Measurements from ENCODE around the gene MBD4.
"Not testable (repeated sequence)": the region's sequence is repeated elsewhere in the genome, so short reads cannot be mapped to it uniquely, and the experiment has no call there.

- TF ChIP-seq RAD21 (IDR thresholded peaks at IDR 0.05; ENCODE audit: low read length); MAFK (IDR thresholded peaks at IDR 0.05; ENCODE audit: low read depth, low read length); RCOR1 (IDR thresholded peaks at IDR 0.05; ENCODE audit: insufficient replicate concordance, low read length); CHD1 (IDR thresholded peaks at IDR 0.05; ENCODE audit: low read depth, low read length); POLR2A (IDR thresholded peaks at IDR 0.05; ENCODE audit: low read depth, low read length); USF2 (IDR thresholded peaks at IDR 0.05; ENCODE audit: low read depth, low read length); BHLHE40 (IDR thresholded peaks at IDR 0.05; ENCODE audit: low read depth, low read length); RFX5 (IDR thresholded peaks at IDR 0.05; ENCODE audit: low read depth, low read length); MXI1 (IDR thresholded peaks at IDR 0.05; ENCODE audit: borderline replicate concordance, low read depth, low read length); CEBPB (IDR thresholded peaks at IDR 0.05; ENCODE audit: low read depth, low read length): not testable (repeated sequence)
- TF ChIP-seq, protein P1, sequence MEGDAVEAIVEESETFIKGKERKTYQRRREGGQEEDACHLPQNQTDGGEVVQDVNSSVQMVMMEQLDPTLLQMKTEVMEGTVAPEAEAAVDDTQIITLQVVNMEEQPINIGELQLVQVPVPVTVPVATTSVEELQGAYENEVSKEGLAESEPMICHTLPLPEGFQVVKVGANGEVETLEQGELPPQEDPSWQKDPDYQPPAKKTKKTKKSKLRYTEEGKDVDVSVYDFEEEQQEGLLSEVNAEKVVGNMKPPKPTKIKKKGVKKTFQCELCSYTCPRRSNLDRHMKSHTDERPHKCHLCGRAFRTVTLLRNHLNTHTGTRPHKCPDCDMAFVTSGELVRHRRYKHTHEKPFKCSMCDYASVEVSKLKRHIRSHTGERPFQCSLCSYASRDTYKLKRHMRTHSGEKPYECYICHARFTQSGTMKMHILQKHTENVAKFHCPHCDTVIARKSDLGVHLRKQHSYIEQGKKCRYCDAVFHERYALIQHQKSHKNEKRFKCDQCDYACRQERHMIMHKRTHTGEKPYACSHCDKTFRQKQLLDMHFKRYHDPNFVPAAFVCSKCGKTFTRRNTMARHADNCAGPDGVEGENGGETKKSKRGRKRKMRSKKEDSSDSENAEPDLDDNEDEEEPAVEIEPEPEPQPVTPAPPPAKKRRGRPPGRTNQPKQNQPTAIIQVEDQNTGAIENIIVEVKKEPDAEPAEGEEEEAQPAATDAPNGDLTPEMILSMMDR (conservative IDR thresholded peaks at IDR 0.05; ENCODE audit: low read depth, low read length): not testable (repeated sequence)
- TF ChIP-seq, protein P2, sequence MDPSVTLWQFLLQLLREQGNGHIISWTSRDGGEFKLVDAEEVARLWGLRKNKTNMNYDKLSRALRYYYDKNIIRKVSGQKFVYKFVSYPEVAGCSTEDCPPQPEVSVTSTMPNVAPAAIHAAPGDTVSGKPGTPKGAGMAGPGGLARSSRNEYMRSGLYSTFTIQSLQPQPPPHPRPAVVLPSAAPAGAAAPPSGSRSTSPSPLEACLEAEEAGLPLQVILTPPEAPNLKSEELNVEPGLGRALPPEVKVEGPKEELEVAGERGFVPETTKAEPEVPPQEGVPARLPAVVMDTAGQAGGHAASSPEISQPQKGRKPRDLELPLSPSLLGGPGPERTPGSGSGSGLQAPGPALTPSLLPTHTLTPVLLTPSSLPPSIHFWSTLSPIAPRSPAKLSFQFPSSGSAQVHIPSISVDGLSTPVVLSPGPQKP (IDR thresholded peaks at IDR 0.05; ENCODE audit: borderline replicate concordance, low read depth, low read length): not testable (repeated sequence)
Measured at GRCh38 chr3:129385507-129385906, 54.2 kb downstream of the MBD4 start.

Measured in IMR-90 (cell line).